ENCODE results near the gene BOD1. TPM values are rescaled to one million over a fixed set of nuclear protein-coding genes. Genes with fewer than 3 reads are reported as not detected.
A peak's percentile ranks its signal among the peaks of the same experiment; 100 is the strongest.

BOD1 gene
- total and polyA plus RNA-seq, 2 of the 8 experiments (the other 6 are each of a cell fraction or from before 2014, with no cell fraction given): 107 to 149 TPM

- H2BK15ac ChIP-seq (ENCODE audit: low read length): 0 out of 2 replicates have a peak overlapping the region, but pooled peaks have one; percentile 40
- no peak overlapping the region for H3K4me3 ChIP-seq (ENCODE audit: extremely low read depth in 1 of 4, insufficient read depth in 2 of 4, low read depth in 3 of 4, low read length in 4 of 4)
- peak overlapping the region; percentile 89; the same call in 1 of the 2 replicates for H2BK12ac ChIP-seq (ENCODE audit: low read depth, low read length)
- no peak overlapping the region for H4K91ac ChIP-seq (replicated peaks; ENCODE audit: insufficient read length, low read length)
- no peak overlapping the region for H2AK5ac ChIP-seq (ENCODE audit: low read depth, low read length)
- no peak overlapping the region for H3K14ac ChIP-seq (ENCODE audit: insufficient read length)
- no peak overlapping the region; the same call in 1 of the 2 replicates for H2BK5ac ChIP-seq (ENCODE audit: low read depth, low read length)
- H3K18ac ChIP-seq (ENCODE audit: extremely low read depth, low read length): no peak overlapping the region
- no peak overlapping the region for H3K23ac ChIP-seq (ENCODE audit: insufficient read length)
- POLR2A ChIA-PET (ENCODE audit: partially characterized antibody): interaction anchor here (1.1 kb wide), 1 partner anchor 9 kb away, joined by 5 read pairs; no protein-coding TSS in a partner anchor
- no peak overlapping the region for H3K27ac ChIP-seq (ENCODE audit: low read depth, low read length)
- H3K23me2 ChIP-seq (ENCODE audit: low read depth, low read length): no peaks in the 10 kb centered on the region
- no peak overlapping the region for H4K8ac ChIP-seq (ENCODE audit: extremely low read depth, insufficient read depth, low read length)
- no peak overlapping the region for H2BK120ac ChIP-seq (replicated peaks; ENCODE audit: low read depth, low read length)
- H2BK20ac ChIP-seq (ENCODE audit: low read length): peak overlapping the region; percentile 55
- no peaks in the 10 kb centered on the region for H3K79me1 ChIP-seq (ENCODE audit: low read depth, low read length)
- no peak for DNase-seq (ENCODE audit: low read depth in 1 of 2, low spot score in 2 of 2)
- H3K4me1 ChIP-seq (replicated peaks in 1 of 4; ENCODE audit: control insufficient read depth in 3 of 4, insufficient read depth in 4 of 4, low read length in 3 of 4): peaks cover 5 to 15% (median 11%) of the 10 kb centered on the region in 4 experiments
- 90% methylated on average over 5 of the region's 5 CpGs; no CpG with 5 or more reads in 1 of the 2 experiments for WGBS, 2 experiments (ENCODE audit: extremely low coverage in 1 of 2, insufficient coverage in 1 of 2, insufficient read length in 1 of 2, insufficient replicate concordance in 2 of 2, low coverage in 1 of 2, low lambda C conversion rate in 2 of 2, missing lambda C conversion rate in 1 of 2)
- no peaks in the 10 kb centered on the region for H3K27me3 ChIP-seq (replicated peaks in 1 of 4; ENCODE audit: control insufficient read depth in 3 of 4, extremely low read depth in 1 of 4, insufficient read depth in 3 of 4, low read length in 3 of 4)
- H3K4me2 ChIP-seq (ENCODE audit: insufficient read depth in 1 of 2, low read depth in 2 of 2, low read length in 2 of 2): no peak overlapping the region
- no peak overlapping the region for H4K5ac ChIP-seq (ENCODE audit: insufficient read length, low read depth, low read length)
- no peaks in the 10 kb centered on the region for H3K9me3 ChIP-seq (ENCODE audit: insufficient read depth in 2 of 2, low read depth in 1 of 2, low read length in 1 of 2)
- no peaks in the 10 kb centered on the region for H3K36me3 ChIP-seq (ENCODE audit: control insufficient read depth in 2 of 4, insufficient read depth in 4 of 4, low read length in 3 of 4)
- FAIRE-seq: no peak
- no peak overlapping the region for H3K56ac ChIP-seq (replicated peaks; ENCODE audit: insufficient read length, low read depth, low read length)
- no peaks in the 10 kb centered on the region for H4K20me1 ChIP-seq (replicated peaks in 1 of 2; ENCODE audit: control insufficient read depth in 1 of 2, insufficient read depth in 2 of 2, low read length in 2 of 2)
- no peaks in the 10 kb centered on the region for H3K79me2 ChIP-seq (ENCODE audit: control insufficient read depth in 1 of 2, insufficient read depth in 2 of 2, low read length in 2 of 2)
- 0 out of 7 replicates have a peak overlapping the region, but pooled peaks of 1 of the 4 experiments have one; percentile 31 for H3K9ac ChIP-seq (replicated peaks in 1 of 4; ENCODE audit: extremely low read depth in 1 of 4, low read depth in 3 of 4, low read length in 3 of 4)
- CTCF ChIA-PET (ENCODE audit: partially characterized antibody): interaction anchor here (1.0 to 1.2 kb wide), 3 partner anchors 9 to 140 kb away, joined by 3 to 4 read pairs (median 3); no protein-coding TSS in a partner anchor
- no peak overlapping the region for H3K4ac ChIP-seq (replicated peaks; ENCODE audit: insufficient read length, low read depth, low read length)
- no peak overlapping the region for H2AFZ ChIP-seq (ENCODE audit: low read length)
- TF ChIP-seq RFX5 (IDR thresholded peaks at IDR 0.05; ENCODE audit: borderline replicate concordance, low read depth, low read length): no peak
- TF ChIP-seq ASH2L (IDR thresholded peaks at IDR 0.05; ENCODE audit: low read length): no peak
- TF ChIP-seq SP4 (IDR thresholded peaks at IDR 0.05; ENCODE audit: low read length): no peak
- no peak for TF ChIP-seq ATF3 (IDR thresholded peaks at IDR 0.05; ENCODE audit: insufficient read depth, low read depth, low read length)
- no peak for TF ChIP-seq JUND (IDR thresholded peaks at IDR 0.05; ENCODE audit: low read length)
- TF ChIP-seq TEAD4 (IDR thresholded peaks at IDR 0.05; ENCODE audit: low read depth, low read length): no peak
- TF ChIP-seq TAF7 (optimal IDR thresholded peaks at IDR 0.05; ENCODE audit: borderline replicate concordance, low read depth, low read length): no peak
- TF ChIP-seq EP300 (IDR thresholded peaks at IDR 0.05; ENCODE audit: borderline replicate concordance in 1 of 2, low read depth in 2 of 2, low read length in 2 of 2): no peak
- no peak for TF ChIP-seq SAP30 (IDR thresholded peaks at IDR 0.05; ENCODE audit: insufficient read depth, insufficient replicate concordance, low read length)
- TF ChIP-seq YY1 (IDR thresholded peaks at IDR 0.05; ENCODE audit: low read depth, low read length): no peak
- TF ChIP-seq RXRA (IDR thresholded peaks at IDR 0.05; ENCODE audit: insufficient read depth, low read depth, low read length): no peak
- TF ChIP-seq ZNF274 (IDR thresholded peaks at IDR 0.05; ENCODE audit: borderline replicate concordance, extremely low read depth, low read length): no peak
- TF ChIP-seq KDM4A (IDR thresholded peaks at IDR 0.05; ENCODE audit: low read depth, low read length, severe bottlenecking): no peak
Observed at GRCh38 chr5:173646692-173647091, 30.2 kb upstream of the BOD1 start.

Data from H1 (cell line).